ENCODE measurements around the gene DRG2.

- TF ChIP-seq CTCF (IDR thresholded peaks at IDR 0.05) (no peak), EZH2 (IDR thresholded peaks at IDR 0.05; ENCODE audit: borderline replicate concordance, insufficient read depth, low read depth, low read length, poor library complexity, severe bottlenecking) (no peak)
Measured at GRCh38 chr17:18139949-18140348, 52.2 kb downstream of the DRG2 start.

All from B cell (primary cell).